Measurements from ENCODE around the gene SETDB2.

Gene SETDB2

GRCh38 chr13:49499889-49500660, 56.0 kb downstream of the SETDB2 start:
- DNase-seq (ENCODE audit: extremely low read depth, low read depth), result no peak
- no peak overlapping the region for H3K4me3 ChIP-seq (replicated peaks; ENCODE audit: low read depth, low read length)
- TF ChIP-seq, protein P1, sequence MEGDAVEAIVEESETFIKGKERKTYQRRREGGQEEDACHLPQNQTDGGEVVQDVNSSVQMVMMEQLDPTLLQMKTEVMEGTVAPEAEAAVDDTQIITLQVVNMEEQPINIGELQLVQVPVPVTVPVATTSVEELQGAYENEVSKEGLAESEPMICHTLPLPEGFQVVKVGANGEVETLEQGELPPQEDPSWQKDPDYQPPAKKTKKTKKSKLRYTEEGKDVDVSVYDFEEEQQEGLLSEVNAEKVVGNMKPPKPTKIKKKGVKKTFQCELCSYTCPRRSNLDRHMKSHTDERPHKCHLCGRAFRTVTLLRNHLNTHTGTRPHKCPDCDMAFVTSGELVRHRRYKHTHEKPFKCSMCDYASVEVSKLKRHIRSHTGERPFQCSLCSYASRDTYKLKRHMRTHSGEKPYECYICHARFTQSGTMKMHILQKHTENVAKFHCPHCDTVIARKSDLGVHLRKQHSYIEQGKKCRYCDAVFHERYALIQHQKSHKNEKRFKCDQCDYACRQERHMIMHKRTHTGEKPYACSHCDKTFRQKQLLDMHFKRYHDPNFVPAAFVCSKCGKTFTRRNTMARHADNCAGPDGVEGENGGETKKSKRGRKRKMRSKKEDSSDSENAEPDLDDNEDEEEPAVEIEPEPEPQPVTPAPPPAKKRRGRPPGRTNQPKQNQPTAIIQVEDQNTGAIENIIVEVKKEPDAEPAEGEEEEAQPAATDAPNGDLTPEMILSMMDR (IDR thresholded peaks at IDR 0.05; ENCODE audit: low read depth, low read length, missing control alignments), result no peak

DNA sequence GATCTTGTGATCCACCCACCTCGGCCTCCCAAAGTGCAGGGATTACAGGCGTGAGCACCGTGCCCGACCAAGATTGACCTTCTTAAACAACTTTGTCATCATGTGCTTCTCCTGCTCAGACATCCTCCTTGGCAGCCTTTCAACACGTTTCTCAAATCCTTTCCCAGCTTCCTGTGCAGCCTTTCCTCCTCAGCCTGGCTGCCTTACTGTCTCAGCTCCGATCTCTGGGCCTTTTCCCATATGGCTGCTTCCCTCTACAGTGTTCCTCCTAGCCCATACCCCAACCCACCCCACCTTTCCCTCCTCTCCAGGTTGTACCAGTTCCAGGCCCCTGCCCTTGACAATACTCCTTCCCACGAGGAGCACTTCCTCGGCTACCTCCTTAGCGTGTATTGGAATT, 58.9 kb downstream of the SETDB2 start:
- no peak for DNase-seq (ENCODE audit: extremely low read depth, low read depth)
- TF ChIP-seq, protein P1 (IDR thresholded peaks at IDR 0.05; ENCODE audit: low read depth, low read length, missing control alignments), result no peak
- H3K4me3 ChIP-seq (replicated peaks; ENCODE audit: low read depth, low read length), result no peak overlapping the region

DNA sequence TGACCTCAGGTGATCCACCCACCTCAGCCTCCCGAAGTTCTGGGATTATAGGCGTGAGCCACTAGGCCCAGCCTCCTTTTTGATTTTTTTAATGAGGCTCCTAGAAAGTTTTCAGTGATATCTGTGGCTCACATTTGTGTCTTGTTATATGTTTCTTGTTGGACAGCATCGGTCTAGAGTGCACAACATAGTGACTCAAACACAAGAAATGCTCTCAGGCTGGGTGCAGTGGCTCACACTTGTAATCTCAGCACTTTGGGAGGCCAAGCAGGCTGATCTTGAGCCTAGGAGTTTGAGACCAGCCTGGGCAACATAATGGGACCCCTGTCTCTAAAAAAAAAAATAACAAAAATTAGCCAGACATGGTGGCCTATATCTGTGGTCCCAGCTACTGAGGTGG, 59.9 kb downstream of the SETDB2 start:
- TF ChIP-seq, protein P1 (IDR thresholded peaks at IDR 0.05; ENCODE audit: low read depth, low read length, missing control alignments), result no peak
- no peak overlapping the region for H3K4me3 ChIP-seq (replicated peaks; ENCODE audit: low read depth, low read length)
- no peak for DNase-seq (ENCODE audit: extremely low read depth, low read depth)

DNA sequence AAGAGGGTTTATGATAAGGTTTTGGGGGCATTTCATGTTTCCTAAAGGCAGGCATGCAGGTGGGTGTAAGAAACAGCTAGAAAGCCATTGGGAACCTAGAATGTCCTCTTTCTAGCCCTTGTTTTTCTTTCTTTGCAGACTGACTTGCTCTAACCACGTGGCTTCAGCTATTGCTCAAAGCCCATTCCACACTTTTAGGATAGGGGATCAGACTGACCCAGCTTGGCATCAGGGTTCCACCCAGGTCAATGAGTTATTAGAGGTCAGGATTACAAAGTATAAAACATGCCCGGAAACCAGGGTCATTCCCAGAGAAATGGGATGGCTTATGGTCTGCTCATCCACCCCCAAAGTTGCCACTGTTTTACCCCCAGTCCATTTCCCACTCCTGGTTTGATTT, 68.5 kb downstream of the SETDB2 start:
- DNase-seq (ENCODE audit: extremely low read depth, low read depth), result no peak
- TF ChIP-seq, protein P1 (IDR thresholded peaks at IDR 0.05; ENCODE audit: low read depth, low read length, missing control alignments), result no peak
- no peak overlapping the region for H3K4me3 ChIP-seq (replicated peaks; ENCODE audit: low read depth, low read length)

- no peak for DNase-seq (ENCODE audit: extremely low read depth, low read depth)
- TF ChIP-seq, protein P1 (IDR thresholded peaks at IDR 0.05; ENCODE audit: low read depth, low read length, missing control alignments), result no peak
- no peak overlapping the region for H3K4me3 ChIP-seq (replicated peaks; ENCODE audit: low read depth, low read length)
Observed at GRCh38 chr13:49516467-49516866, 72.4 kb downstream of the SETDB2 start.

DNA sequence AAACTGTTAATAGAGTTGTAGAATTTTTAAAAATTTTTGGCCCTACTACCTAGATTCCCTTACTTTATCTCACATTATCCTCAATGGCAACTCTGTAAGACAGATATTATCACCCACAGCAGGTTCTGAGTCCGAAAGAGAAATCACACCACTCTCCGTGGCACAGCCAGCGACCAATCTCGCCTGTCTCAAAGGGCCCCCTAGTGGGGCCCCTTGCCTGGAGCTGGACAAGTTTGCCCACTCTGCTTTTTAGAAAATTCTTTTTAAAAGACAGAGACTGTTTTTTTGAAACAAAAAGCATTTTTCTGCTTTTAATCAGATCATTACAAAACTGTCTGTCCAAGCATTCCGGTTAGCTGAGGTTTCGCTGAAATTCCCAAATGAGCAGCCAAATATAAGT, 73.4 kb downstream of the SETDB2 start:
- TF ChIP-seq, protein P1 (IDR thresholded peaks at IDR 0.05; ENCODE audit: low read depth, low read length, missing control alignments), result peak; percentile 63
- no peak overlapping the region for H3K4me3 ChIP-seq (replicated peaks; ENCODE audit: low read depth, low read length)

DNA sequence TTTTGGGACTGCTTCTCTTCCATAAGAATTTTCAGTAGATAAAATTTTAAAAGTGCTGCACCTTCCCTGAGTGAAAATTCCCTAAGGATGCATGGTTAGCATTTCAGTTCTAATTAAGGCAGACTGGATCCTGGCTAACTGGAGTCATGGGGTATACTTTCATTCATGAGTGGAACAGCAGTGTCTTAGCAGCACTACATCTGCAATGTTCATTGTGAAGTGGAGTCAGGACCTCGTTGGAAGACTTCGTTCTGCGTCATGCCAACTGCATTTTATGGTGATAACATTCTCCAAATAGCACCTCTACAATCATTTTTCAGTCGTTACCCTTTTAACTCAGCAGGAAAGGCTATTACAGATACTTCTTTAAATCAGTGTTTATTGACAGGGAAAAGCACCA, 77.2 kb downstream of the SETDB2 start:
- TF ChIP-seq, protein P1 (IDR thresholded peaks at IDR 0.05; ENCODE audit: low read depth, low read length, missing control alignments), result no peak
- DNase-seq (ENCODE audit: extremely low read depth, low read depth), result no peak
- no peak overlapping the region for H3K4me3 ChIP-seq (replicated peaks; ENCODE audit: low read depth, low read length)

More for the DNA sequence above, 73.4 kb downstream of the SETDB2 start:
- no peak for DNase-seq (ENCODE audit: extremely low read depth, low read depth)
